Body of pancreas (tissue), 4 donors: Measurements from ENCODE around the gene RCOR1. TPM values are rescaled to one million over a fixed set of nuclear protein-coding genes. Genes with fewer than 3 reads are reported as not detected.

ENCODE experiments used
- ATAC-seq: fragments of 150-250 bp; one replicate; pipeline ENCODE4 v1.9.1; 2016
- DNase-seq, 4 donors: peaks; one replicate each; pipeline ENCODE4 v3.0.0-alpha.2; 2019
- H3K27ac ChIP-seq, 4 donors: fragments of 200-600 bp; sonication (generic); 1 replicate in 3 of 4; 2 replicates in 1 of 4; pipeline versions ENCODE4 v1.5.1 to v1.6.1; 2016 to 2019; ENCODE audit warnings: mild to moderate bottlenecking in 1 of 4, mixed read lengths in 1 of 4, moderate library complexity in 1 of 4
- H3K27me3 ChIP-seq, 2 donors: fragments of 200-600 bp; sonication (generic); one replicate each; pipeline ENCODE4 v1.6.0; 2016; ENCODE audit warnings: mild to moderate bottlenecking in 1 of 2
- H3K36me3 ChIP-seq, 2 donors: fragments of 200-600 bp; sonication (generic); replicated peaks in 1 of 2; 2 replicates each; pipeline ENCODE4 v1.5.1; 2016; ENCODE audit warnings: low read depth in 2 of 2; ENCODE audit not compliant: insufficient read depth in 1 of 2
- H3K4me1 ChIP-seq: fragments of 200-600 bp; sonication (generic); one replicate; pipeline ENCODE4 v1.6.0; 2016
- H3K4me3 ChIP-seq, 2 donors: fragments of 200-600 bp; sonication (generic); 1 replicate in 1 of 2; 2 replicates in 1 of 2; pipeline ENCODE4 v1.5.1; 2016 to 2019
- H3K9me3 ChIP-seq, 3 donors: fragments of 200-600 bp; sonication (generic); 1 replicate in 2 of 3; 2 replicates in 1 of 3; pipeline ENCODE4 v1.5.1; 2016
- POLR2A ChIP-seq, 3 donors: fragments of 450-650 bp; IDR thresholded peaks; one replicate each; pipeline ENCODE4 v1.6.1; 2016; ENCODE audit warnings: antibody characterized with exemption in 3 of 3, mild to moderate bottlenecking in 2 of 3
- WGBS, 2 donors: methylation state at CpG; one replicate each; pipeline ENCODE4 v1.1.5; 2017; 5-methylcytosine and 5-hydroxymethylcytosine counted together
- intact Hi-C: fragments of 100-400 bp; cut with DNase I; formaldehyde crosslinking; loops from one replicate; pipeline ENCODE4 v1.15.1; 2023
- total RNA-seq, 2 donors: library from RNA; depleted of rRNA; stranded (reverse); fragments of >200 nt; gene quantifications; one replicate each; pipeline ENCODE4 v1.1.0, GENCODE V29; 2016
- TF ChIP-seq, protein P1 (sequence below), 7 experiments: fragments of 450-650 bp in 4 of 7; fragments of 200-600 bp in 3 of 7; sonication (generic) in 3 of 7; IDR thresholded peaks; one replicate each; pipeline ENCODE4 v1.5.1; 2016 to 2019; ENCODE audit warnings: antibody characterized with exemption in 7 of 7

The RCOR1 gene
- total RNA-seq, 2 donors from 2014 or later = 6.3 to 6.7 TPM

GRCh38 chr14:102758087-102758486 lies 165.6 kb downstream of the RCOR1 start:
- ATAC-seq (no peak), DNase-seq (no peak)
- intact Hi-C loops = no loop called here
- TF ChIP-seq, protein P1, sequence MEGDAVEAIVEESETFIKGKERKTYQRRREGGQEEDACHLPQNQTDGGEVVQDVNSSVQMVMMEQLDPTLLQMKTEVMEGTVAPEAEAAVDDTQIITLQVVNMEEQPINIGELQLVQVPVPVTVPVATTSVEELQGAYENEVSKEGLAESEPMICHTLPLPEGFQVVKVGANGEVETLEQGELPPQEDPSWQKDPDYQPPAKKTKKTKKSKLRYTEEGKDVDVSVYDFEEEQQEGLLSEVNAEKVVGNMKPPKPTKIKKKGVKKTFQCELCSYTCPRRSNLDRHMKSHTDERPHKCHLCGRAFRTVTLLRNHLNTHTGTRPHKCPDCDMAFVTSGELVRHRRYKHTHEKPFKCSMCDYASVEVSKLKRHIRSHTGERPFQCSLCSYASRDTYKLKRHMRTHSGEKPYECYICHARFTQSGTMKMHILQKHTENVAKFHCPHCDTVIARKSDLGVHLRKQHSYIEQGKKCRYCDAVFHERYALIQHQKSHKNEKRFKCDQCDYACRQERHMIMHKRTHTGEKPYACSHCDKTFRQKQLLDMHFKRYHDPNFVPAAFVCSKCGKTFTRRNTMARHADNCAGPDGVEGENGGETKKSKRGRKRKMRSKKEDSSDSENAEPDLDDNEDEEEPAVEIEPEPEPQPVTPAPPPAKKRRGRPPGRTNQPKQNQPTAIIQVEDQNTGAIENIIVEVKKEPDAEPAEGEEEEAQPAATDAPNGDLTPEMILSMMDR (IDR thresholded peaks at IDR 0.05) = no peak
- TF ChIP-seq POLR2A (IDR thresholded peaks at IDR 0.05) = no peak
- H3K4me3 ChIP-seq = no peak overlapping the region
- no peaks in the 10 kb centered on the region for H3K36me3 ChIP-seq
- no peak overlapping the region for H3K27ac ChIP-seq
- no peaks in the 10 kb centered on the region for H3K4me1 ChIP-seq
- no peaks in the 10 kb centered on the region for H3K27me3 ChIP-seq
- 85 to 91% methylated on average over 4 to 5 of the region's 5 CpGs for WGBS, 2 donors
- no peaks in the 10 kb centered on the region for H3K9me3 ChIP-seq

DNA sequence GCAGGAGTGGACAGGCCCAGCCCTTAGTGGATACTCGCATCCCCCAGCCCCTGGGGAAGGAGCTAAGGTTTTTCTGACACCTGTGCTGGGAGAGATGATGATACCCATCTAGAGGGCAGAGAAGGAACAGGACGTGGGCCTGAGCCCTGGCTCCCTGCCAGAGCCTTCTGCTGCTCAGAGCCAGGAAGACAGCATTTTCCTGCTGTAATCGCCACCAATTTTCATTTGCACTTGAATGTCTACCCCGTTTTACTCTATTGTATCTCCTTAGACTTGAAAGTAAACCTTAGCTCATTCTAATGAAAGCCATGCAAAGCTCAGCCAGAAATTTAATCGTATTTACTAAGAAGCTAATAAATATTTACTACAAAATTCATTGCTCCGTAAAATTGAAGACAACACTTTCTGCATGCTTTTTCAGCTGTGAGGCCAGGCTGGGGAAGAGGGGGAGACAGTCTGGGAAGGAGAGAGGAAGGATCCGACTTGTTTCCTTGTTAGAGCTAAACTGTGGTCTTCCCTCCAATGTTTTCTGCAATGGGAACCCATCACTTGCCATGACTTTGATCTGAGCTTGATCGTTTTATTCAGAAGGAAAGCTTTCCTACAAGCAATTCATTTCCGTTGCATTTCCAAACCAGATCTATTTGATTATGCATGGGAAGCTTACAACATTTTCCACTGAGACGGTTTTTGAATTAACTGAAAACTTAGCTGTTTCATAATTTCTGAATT lies 167.2 kb downstream of the RCOR1 start:
- Histone ChIP-seq H3K4me3 (no peak overlapping the region), H3K9me3 (no peaks in the 10 kb centered on the region), H3K36me3 (no peaks in the 10 kb centered on the region), H3K27ac (no peak overlapping the region), H3K27me3 (no peaks in the 10 kb centered on the region), H3K4me1 (no peaks in the 10 kb centered on the region)
- intact Hi-C loops = no loop called here
- WGBS, 2 donors = 62 to 67% methylated on average over 10 of the region's 10 CpGs
- no peak for TF ChIP-seq POLR2A (IDR thresholded peaks at IDR 0.05)
- TF ChIP-seq, protein P1 (IDR thresholded peaks at IDR 0.05) = no peak
- no peak for DNase-seq
- no peak for ATAC-seq

- no peak for ATAC-seq
- WGBS, 2 donors = 20 to 50% methylated on average over 9 to 21 of the region's 21 CpGs
- TF ChIP-seq, protein P1 (IDR thresholded peaks at IDR 0.05) = no peak
- no peak for TF ChIP-seq POLR2A (IDR thresholded peaks at IDR 0.05)
Observed at GRCh38 chr14:102760496-102761193, 168.2 kb downstream of the RCOR1 start.

GRCh38 chr14:102761206-102761605 lies 168.8 kb downstream of the RCOR1 start:
- TF ChIP-seq, protein P1 (IDR thresholded peaks at IDR 0.05) = no peak
- TF ChIP-seq POLR2A (IDR thresholded peaks at IDR 0.05) = no peak
- H3K4me1 ChIP-seq = no peaks in the 10 kb centered on the region
- no peak overlapping the region for H3K4me3 ChIP-seq
- no peaks in the 10 kb centered on the region for H3K36me3 ChIP-seq
- H3K27ac ChIP-seq = no peak overlapping the region
- no peak for DNase-seq
- ATAC-seq = no peak
- H3K9me3 ChIP-seq = no peaks in the 10 kb centered on the region
- intact Hi-C loops = no loop called here
- WGBS, 2 donors = 43 to 49% methylated on average over 6 to 15 of the region's 15 CpGs
- H3K27me3 ChIP-seq = no peaks in the 10 kb centered on the region

More at GRCh38 chr14:102760496-102761193, 168.2 kb downstream of the RCOR1 start:
- no peak overlapping the region for H3K4me3 ChIP-seq
- no peaks in the 10 kb centered on the region for H3K27me3 ChIP-seq
- no peaks in the 10 kb centered on the region for H3K36me3 ChIP-seq
- DNase-seq = no peak
- no peaks in the 10 kb centered on the region for H3K9me3 ChIP-seq
- H3K4me1 ChIP-seq = no peaks in the 10 kb centered on the region
- no peak overlapping the region for H3K27ac ChIP-seq
- intact Hi-C loops = no loop called here
